Ramos (cell line): ENCODE data around the gene GRHL1.
"Not testable (repeated sequence)": the region's sequence is repeated elsewhere in the genome, so short reads cannot be mapped to it uniquely, and the experiment has no call there.

Experiments used
- in situ Hi-C: fragments of 300-500 bp; cut with MboI; formaldehyde crosslinking; loops from one replicate; pipeline ENCODE4 v1.14.3; 2022; ENCODE audit warnings: low sequenced_read_pairs; ENCODE audit not compliant: unreplicated experiment

Gene GRHL1

GRCh38 chr2:9951522-9952285 lies at the start of gene GRHL1:
TSS of gene GRHL1 (plus strand) at chr2:9951693. CDS start at chr2:9951834, 141 bp downstream.
- in situ Hi-C loops = no loop called here

GRCh38 chr2:9905413-9905812 lies 46.1 kb upstream of the GRHL1 start:
- in situ Hi-C loops = no loop called here

- in situ Hi-C loops = no loop called here
Observed at GRCh38 chr2:9907402-9907801, 44.1 kb upstream of the GRHL1 start.

GRCh38 chr2:9908639-9909038 lies 42.9 kb upstream of the GRHL1 start:
- in situ Hi-C loops = no loop called here

GRCh38 chr2:9909106-9909505 lies 42.4 kb upstream of the GRHL1 start:
- in situ Hi-C loops = no loop called here

GRCh38 chr2:9910699-9911098 lies 40.8 kb upstream of the GRHL1 start:
- in situ Hi-C loops = no loop called here

GRCh38 chr2:9912468-9912867 lies 39.0 kb upstream of the GRHL1 start:
- in situ Hi-C loops = no loop called here

- in situ Hi-C loops = no loop called here
Observed at GRCh38 chr2:9914384-9915065, 37.0 kb upstream of the GRHL1 start.

GRCh38 chr2:9918275-9918674 lies 33.2 kb upstream of the GRHL1 start:
- in situ Hi-C loops = no loop called here

GRCh38 chr2:9919512-9919911 lies 32.0 kb upstream of the GRHL1 start:
- in situ Hi-C loops = no loop called here

GRCh38 chr2:9927020-9927419 lies 24.5 kb upstream of the GRHL1 start:
- in situ Hi-C loops = not testable (repeated sequence)

GRCh38 chr2:9937258-9937657 lies 14.2 kb upstream of the GRHL1 start:
- in situ Hi-C loops = no loop called here

GRCh38 chr2:9937968-9938367 lies 13.5 kb upstream of the GRHL1 start:
- in situ Hi-C loops = no loop called here

- in situ Hi-C loops = no loop called here
Observed at GRCh38 chr2:9939587-9940485, 11.7 kb upstream of the GRHL1 start.

- in situ Hi-C loops = no loop called here
Observed at GRCh38 chr2:9941196-9941995, 10.1 kb upstream of the GRHL1 start.

- in situ Hi-C loops = no loop called here
Observed at GRCh38 chr2:9941996-9942390, 9.5 kb upstream of the GRHL1 start.

- in situ Hi-C loops = no loop called here
Observed at GRCh38 chr2:9944330-9944758, 7.1 kb upstream of the GRHL1 start.

GRCh38 chr2:9945596-9945995 lies 5.9 kb upstream of the GRHL1 start:
- in situ Hi-C loops = no loop called here

- in situ Hi-C loops = no loop called here
Observed at GRCh38 chr2:9946076-9946475, 5.4 kb upstream of the GRHL1 start.

- in situ Hi-C loops = no loop called here
Observed at GRCh38 chr2:9946818-9947217, 4.7 kb upstream of the GRHL1 start.
